HG02852 (cell line): Measurements from ENCODE around the gene TMEFF2.

Experiments used
- ATAC-seq: cut with Tn5 transposase; IDR thresholded peaks from one replicate; pipeline ENCODE4 v1.9.1; 2021; ENCODE audit warnings: mild to moderate bottlenecking, moderate library complexity; ENCODE audit not compliant: unreplicated experiment

Gene TMEFF2

DNA sequence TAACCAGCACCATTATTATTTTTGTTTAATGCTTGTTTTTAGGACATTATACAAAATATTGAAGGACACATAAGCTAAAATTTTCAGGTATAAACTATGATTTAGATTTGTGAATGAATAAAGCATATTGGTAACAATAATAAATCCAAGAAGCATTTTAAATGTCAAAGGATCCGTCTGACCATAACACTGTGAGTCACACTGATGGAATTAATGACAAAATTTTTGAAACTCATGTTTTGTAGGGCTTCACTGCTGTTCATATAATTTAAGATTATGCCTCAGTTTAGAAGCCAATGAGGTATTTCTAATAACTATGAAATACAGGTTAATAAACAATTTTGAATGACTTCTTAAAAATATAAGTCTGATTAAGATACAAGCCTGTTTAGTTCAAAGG, 124.6 kb downstream of the TMEFF2 start:
- ATAC-seq, result no peak

DNA sequence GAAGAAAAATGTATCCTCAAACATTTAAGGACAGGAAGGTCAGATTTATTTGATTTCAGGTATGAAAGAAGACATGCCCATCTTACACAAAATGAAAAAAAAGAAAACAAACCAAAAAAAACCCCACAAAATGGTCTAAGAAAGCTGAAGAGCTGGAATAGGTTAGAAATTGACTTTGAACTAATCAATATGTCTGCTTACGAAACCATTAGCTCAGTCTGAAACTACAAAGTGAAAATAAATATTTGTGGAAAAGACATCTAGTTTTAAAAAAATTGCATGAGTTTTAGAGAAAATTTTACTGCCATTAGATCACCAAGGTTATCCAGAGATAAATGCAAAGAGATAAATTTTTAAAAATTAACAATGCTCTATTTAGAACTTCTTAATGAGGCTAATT, 125.3 kb downstream of the TMEFF2 start:
- no peak for ATAC-seq

DNA sequence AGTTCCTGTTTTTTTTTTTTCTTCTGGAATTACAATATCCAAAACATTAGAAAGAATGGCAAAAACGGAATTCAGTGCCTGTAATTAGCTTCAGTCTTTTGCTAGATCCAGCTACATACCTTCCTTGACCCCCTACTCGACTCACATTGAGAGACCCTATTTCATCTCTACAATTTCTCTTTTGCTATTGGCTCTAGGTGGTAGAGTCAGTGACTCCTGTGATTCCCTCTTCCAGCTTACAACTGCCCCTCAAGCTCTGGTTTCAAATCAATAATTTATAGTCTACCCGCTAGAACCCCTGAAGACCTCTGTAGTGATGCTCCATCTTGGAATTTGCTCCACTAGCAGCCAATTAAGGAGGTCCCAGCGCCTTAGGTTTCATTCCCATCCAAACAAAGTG, 125.8 kb downstream of the TMEFF2 start:
- no peak for ATAC-seq

DNA sequence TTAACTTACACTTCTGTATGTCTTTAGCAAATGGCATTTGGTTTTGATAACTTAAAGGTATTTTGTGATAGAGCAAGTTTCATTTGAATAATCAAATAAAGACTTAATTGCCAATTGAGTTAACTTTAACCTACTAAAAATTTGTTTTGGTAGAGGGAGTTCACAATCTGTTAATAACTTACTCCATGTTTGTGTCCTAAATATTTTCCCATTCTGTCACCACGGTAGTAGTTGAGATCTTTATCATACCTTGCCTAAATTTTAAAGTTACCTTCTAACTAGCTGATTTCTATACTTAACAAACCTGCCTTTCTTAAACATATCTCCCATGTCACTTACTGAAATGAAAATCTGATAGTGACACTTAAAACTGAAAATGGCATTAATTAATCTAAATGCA, 127.1 kb downstream of the TMEFF2 start:
- ATAC-seq, result no peak

DNA sequence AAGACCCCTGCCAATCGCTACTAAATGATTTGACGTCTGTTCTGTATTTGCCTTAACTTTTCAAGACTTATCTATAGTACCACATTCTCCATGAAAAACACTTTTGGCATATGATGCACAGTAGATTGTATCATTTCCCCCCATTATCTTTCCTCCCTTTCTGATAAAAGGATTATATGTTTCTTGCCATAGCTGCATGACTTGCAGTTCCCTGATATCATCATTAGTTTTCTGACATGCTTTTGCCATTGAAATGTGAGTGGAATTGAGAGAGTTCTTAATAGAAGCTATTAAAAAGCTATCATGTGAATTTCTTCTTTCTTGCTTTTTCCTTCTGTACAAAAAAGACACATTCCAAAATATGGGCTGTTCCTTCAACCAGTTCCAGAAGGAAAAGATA, 130.3 kb downstream of the TMEFF2 start:
- ATAC-seq, result no peak

DNA sequence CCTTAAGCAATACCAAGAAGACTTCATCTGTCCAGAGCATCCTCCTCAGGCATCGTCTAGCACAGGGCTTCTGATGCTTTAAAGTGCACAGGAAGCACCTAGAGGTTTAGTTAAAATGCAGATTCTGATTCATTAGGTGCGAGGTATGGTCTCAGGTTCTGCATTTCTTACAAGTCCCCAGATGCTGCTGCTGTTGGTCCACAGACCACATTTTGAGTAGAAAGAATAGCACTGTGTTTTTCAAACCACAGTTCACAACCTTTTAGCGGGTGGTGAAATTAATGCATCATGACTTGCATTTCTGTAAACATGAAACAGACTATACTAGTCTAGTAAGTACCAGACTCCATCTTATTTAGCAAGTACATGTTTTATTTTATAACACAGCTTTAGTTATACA, 134.6 kb downstream of the TMEFF2 start:
- no peak for ATAC-seq

DNA sequence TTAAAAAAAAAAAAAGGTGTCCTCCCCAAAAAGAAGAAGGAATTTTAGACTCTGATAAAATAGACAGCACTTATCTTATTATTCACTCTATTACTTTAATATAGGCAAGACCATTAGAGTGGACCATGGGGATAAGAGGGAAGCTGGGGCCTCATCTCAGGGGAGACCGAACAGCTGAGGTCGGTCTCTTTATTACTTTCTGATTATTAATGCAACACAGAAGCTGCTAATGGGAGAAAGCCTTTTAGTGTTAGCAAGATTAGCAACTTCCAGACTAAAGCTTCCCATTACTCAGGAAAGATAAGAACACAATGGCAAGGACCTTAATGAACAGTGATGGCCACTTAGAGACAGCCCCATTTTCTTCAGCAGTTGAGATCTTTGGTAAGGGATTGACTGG, 135.5 kb downstream of the TMEFF2 start:
- ATAC-seq, result no peak

DNA sequence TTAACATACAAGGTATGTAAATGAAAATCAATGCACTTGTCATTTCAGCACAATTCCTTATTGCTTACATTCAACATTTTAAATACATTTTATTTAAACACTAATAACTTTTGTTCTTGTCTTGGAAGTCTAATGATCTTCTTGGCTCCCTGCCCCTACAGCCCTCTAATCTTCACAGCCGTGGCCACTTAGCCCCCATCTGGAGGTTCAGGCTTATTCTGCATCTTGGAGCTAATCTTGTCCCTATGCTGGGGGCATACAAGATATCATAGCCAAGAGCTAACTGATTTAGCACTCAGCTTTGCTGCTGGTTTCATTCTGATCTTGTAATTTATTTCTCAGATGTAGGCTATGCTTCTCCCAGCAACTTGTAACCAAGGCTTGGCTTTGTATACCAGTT, 140.8 kb downstream of the TMEFF2 start:
- no peak for ATAC-seq

DNA sequence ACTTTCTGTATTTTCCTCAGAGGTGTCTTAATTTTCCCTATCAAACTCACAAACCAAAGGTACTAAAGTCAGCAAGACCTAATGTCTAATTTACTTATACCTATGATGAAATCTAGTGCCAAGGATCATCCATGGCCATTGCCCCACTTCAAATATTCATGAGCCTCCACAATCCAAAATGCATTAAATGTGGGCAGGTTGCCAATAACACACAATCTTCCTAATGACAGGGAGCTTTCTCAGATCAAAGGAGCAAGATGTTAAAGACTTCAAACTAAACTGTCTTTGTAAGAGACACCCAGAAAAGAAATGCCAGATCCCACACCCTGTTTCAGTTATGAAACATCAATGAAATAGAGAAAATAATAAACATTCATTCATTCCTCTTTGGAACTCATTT, 143.2 kb downstream of the TMEFF2 start:
- ATAC-seq, result no peak

DNA sequence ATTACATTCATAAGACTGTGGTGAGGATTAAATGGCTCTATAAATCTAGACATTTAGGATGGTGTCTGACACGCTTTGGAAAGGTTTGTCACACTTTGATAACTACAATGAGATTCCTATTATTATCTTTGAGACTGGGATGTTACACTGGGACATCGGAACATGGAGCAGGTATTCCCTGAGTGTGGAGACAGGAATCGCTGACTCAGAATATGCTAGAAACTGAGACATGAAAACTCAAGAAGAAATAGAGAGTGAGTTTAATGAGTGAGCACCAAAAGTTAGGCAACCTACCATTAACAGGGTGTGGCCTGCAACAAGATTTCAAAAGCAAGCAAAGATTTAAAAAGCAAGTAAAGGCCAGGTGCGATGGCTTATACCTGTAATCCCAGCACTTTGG, 145.4 kb downstream of the TMEFF2 start:
- ATAC-seq, result no peak

DNA sequence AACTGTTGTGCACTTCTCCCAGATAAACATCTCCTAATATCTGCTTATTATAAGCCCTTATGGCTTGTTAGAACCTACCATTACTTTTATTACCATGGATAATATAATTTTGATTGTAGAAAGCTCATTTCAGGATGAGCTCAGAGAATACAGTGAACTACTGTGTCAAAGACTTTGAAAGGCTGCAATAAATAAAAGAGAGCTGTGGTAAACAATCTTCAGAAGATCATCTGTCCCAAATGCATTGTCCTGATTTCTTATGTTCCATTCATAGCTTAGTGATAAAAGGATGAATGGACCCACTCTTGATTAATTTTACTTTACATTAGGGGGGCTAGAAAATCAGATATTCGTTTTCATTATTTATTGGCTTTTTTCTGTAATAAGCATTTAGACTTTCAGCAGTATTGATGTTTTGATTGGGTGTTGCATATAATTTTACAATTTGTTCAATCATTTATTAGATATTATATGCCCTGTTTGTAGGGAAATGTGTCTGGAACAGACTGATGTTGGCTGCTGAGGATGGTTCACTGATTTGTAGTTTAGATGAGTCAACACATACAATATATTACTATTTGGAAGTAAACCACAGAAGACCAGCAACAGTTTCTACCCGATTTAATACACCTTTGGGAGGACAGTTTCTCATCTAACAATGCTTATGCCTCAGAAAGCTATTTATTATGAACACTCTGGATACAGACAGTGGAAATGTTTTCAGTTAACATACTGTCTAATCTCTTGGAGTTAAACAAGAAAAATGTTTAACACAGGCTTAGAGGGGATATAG, 147.2 kb downstream of the TMEFF2 start:
- ATAC-seq, result no peak

DNA sequence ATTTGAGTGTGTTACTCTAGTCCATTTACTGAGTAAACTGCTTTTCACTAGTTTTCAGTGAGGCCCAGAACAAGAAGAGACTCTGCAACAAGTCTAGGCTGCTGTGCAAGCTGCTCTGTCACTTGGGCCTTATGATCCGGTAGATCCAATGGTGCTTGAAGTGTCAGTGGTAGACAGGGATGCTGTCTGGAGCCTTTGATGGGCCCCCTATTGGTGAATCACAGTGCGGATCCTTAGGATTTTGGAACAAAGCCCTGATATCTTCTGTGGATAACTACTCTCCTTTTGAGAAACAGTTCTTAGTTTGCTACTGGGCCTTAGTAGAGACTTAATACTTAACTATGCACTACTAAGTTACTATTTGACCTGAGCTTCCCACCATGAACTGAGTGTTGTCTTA, 150.2 kb downstream of the TMEFF2 start:
- no peak for ATAC-seq

DNA sequence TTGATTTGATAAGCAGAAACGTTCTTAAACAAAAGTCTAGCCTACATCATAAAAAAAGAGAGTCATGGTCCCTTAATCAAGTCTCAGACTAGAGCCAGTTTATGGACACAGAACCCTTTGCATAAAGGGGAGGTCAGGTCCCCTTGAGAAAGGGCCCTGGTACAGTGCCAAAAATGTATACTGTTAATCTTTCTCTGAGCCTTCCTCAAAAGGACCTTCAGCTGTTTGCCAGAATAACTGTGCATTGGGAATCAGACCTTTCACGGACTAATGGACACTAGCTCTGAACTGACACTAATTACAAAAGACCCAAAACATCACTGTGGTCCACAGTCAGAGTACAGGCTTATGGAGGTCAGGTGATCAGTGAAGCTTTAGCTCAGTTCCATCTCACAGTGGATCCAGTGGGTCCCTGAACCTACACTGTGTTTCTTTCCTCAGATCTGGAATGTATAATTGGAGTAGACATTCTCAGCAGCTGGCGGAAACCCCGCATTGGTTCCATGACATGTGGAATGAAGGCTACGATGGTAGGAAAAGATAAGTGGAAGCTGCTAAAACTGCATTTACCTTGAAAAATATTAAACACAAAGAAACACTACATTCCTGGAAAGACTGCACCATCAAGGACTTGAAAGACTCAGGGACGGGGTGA, 151.4 kb downstream of the TMEFF2 start:
- no peak for ATAC-seq

DNA sequence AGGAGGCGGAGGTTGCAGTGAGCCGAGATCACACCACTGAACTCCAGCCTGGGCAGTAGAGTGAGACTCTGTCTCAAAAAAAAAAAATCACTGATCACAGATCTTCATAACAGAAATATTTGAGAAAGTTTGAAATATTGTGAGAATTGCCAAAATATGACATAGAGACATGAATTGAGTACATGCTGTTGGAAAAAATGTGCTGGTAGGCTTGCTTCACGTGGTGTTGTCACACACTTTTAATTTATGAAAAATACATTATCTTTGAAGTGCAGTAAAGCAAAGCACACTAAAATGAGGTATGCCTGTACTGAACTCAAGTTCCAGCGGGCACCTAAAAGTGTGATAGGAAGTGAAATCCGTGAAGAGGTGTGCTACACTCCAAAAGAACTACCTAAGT, 152.6 kb downstream of the TMEFF2 start:
- no peak for ATAC-seq

DNA sequence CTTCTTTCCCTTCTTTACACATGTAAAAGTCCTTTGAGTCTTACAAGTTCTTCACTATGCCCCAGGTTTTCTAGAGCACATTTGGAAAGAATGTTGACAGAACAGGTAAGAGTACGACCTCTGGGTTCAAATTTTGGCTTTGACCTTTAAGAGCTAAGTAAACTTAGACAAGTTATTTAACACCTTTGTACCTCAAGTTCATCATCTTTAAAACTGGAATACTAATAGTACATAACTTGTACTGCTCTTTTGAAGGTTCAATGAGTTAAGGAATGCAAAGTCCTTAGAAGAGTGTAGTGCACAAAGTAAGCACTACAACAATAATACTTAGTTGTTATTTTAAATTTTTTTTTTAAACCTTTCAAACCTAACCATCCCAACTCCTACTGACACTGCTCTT, 156.6 kb downstream of the TMEFF2 start:
- ATAC-seq, result no peak

DNA sequence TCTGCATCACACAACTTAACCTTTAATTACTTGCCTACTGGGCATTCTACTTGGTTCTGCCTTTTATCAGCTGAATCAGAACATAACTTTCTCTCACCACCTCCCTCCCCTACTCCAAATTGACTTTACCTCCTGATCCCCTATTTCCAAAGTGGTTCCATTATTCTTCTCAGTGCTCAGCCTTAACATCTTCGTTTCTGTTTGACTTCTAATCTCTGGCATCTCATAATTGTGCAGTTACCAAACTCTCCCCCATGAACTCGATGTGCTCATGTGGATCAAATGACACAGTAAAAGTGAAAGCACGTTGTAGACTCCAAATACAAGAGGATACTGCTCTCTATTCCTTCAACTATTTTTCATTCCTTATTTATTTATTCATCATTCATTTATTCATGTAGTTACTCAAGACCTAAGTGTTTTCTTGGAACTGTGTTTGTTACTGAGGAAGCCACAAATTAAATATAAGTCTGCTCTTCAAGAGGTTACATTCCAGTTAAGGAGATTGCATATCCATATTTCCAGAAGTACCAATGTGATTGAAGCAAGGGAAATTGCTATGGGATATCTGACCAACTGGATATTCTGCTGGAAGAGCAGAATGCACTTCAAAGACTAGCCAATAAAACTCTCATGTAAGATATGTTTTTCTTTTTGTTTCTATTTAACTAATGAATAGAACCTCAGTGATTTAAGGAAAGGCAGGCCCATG, 158.8 kb downstream of the TMEFF2 start:
- ATAC-seq, result no peak

DNA sequence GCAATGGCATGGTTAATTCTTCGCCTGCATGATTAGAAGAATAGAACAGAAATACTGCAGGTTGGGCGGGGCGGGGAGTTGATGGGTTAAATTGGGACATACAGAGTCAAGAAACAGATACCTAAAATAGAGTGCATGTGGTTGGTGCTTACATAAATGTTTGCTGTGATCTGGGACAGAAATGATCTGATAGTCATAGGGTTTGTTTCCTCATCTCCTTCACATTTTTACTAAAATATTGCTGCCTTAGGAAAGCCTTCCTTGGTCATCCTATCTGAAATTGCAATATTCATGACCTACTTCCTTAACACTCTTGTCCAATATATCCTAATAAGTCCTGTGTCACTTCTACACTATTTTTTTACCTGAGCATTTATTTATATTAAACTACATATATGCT, 163.9 kb downstream of the TMEFF2 start:
- no peak for ATAC-seq

DNA sequence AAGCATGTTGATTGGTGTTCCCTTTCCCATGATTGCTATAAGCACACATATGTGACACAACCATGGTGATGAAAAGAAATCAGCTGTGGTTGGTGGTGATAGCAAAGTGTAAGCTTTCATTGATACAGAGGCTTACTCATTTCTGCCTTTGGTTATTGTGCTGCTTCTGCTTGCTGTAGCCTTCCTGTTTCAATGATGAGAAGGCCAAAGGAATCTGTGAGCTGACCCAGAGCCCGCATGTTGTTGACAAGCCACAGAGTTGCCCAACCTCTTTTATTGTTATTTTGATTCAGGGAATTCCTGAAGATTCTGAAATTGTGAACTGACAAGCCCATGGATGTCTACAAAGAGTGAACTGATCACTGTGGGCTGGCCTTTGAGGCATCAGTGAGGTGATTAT, 164.4 kb downstream of the TMEFF2 start:
- ATAC-seq, result peak; percentile 58

DNA sequence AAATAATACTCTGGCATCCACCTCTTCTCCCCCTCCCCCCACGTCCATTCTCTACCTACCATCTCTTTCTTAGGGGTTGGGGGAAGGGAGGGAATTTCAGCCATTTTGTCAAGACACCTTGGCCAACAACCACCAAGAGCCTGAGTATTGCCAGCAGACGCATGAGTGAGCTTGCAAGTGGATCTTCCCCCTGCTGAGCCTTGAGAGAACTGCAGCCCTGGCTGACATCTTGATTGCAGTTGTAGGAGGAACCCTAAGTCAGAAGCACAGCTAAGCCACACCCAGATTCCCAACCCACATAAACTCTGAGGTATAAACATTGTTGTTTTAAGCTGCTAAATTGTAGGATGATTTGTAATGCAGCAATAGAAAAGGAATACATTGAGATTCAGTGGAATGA, 165.6 kb downstream of the TMEFF2 start:
- ATAC-seq, result peak; percentile 80

DNA sequence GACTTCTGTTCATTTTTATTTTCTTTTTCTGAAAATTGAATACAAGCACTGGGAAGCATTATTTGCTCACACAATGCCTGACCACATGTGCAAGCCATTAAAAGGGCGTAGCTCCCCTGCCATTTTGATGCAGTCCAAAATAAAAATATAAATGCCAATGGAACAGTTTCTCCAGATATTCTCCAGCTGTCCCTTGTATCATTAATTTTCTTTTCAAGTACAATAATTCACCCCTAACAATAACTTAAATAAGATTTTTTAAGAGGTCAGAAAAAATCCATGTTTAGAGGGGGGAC, 168.0 kb downstream of the TMEFF2 start:
- ATAC-seq, result no peak

DNA sequence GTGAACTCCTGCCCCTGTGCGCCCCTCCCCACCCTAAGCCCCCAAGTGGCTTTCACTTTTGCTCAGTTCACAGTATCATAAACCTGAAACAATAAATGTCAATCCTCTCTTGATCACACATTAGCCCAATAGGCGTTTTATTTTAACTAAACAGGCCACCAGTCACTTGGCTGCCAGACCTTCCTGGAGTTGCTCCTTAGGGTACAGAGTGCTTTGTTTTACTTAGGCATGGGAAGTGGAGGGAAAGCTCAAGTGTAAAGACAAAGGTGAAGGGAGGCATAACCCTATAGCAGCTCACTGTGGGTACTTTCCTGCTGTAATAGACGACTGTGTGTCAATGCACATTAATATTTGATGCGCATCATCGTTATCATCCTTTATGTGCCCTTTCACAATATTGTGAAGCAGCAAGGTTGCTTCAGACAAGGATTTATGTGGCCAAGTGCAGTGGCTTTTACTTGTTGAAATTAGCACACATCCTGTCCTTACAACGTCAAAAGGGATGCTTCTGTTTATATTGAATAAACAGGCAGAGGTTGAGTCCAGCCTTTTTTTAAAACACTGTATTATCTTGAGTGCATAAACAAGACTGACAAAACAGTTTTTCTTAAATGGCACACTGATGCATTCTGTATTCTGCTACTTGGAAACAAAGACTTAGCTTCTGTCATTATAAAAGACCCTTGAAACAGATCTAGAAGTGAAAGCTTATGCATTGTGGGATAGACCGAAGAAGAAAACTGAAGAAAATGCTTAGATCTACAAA, 168.5 kb downstream of the TMEFF2 start:
- ATAC-seq, result no peak

DNA sequence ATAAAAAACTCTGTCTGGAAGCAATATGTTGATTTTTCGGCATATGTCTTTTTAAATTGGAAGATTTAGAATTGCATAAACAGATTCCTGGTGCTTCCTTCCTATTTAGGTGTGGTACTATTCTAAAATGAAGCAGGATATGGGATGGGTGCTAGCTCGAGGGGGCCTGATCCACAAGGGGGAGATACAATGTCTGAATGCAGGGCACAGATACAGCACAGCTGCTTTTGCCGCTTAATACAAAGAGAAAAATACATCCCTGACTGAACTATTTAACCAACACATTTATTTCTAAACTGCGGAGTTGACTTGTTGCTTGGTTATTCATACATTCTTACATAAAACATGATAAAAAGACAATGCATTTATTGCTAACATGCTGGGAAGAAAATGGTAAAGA, 169.1 kb downstream of the TMEFF2 start:
- no peak for ATAC-seq
